Erythroblast (primary cell): Measurements from ENCODE around the gene PGAM2.
A peak's percentile ranks its signal among the peaks of the same experiment; 100 is the strongest.

Source experiments
- DNase-seq, 2 experiments: peaks; one replicate each; lab custom pipeline; 2025; lab: John Stamatoyannopoulos, UW
- GATA1 ChIP-seq: IDR thresholded peaks from 2 replicates; pipeline ENCODE4 v1.6.1; 2011; ENCODE audit warnings: low read depth, mild to moderate bottlenecking, control low read depth, low read length, moderate library complexity
- POLR2A ChIP-seq: IDR thresholded peaks from 2 replicates; pipeline ENCODE4 v1.6.1; 2011; ENCODE audit warnings: mild to moderate bottlenecking, low read length

PGAM2 gene

GRCh38 chr7:44083796-44084195, 18.4 kb upstream of the PGAM2 start:
- no peak for DNase-seq

GRCh38 chr7:44082541-44083207, 17.3 kb upstream of the PGAM2 start:
- TF ChIP-seq POLR2A (no peak), GATA1 (no peak)
- peak; percentile 92 to 93 for DNase-seq

More at GRCh38 chr7:44083796-44084195, 18.4 kb upstream of the PGAM2 start:
- TF ChIP-seq POLR2A (no peak), GATA1 (no peak)

- DNase-seq: peak; percentile 86 to 94
- TF ChIP-seq GATA1 (peak; percentile 76), POLR2A (no peak)
These were observed 15.9 kb upstream of the PGAM2 start for GRCh38 chr7:44081266-44081748.

- no peak for DNase-seq
- no peak for TF ChIP-seq POLR2A
- TF ChIP-seq GATA1: no peak
These were observed 15.4 kb upstream of the PGAM2 start for GRCh38 chr7:44080686-44081265.

- no peak for TF ChIP-seq GATA1
- TF ChIP-seq POLR2A: no peak
- DNase-seq: no peak
These were observed 14.8 kb upstream of the PGAM2 start for GRCh38 chr7:44080118-44080517.

- no peak for DNase-seq
- no peak for TF ChIP-seq GATA1
- no peak for TF ChIP-seq POLR2A
These were observed 14.1 kb upstream of the PGAM2 start for GRCh38 chr7:44079331-44080021.

- DNase-seq: no peak
- TF ChIP-seq GATA1 (no peak), POLR2A (no peak)
These were observed 13.2 kb upstream of the PGAM2 start for GRCh38 chr7:44078521-44078920.

GRCh38 chr7:44077681-44078091, 12.3 kb upstream of the PGAM2 start:
- no peak for DNase-seq
- no peak for TF ChIP-seq POLR2A
- TF ChIP-seq GATA1: no peak

GRCh38 chr7:44077061-44077460, 11.7 kb upstream of the PGAM2 start:
- no peak for DNase-seq

GRCh38 chr7:44076101-44076895, 10.9 kb upstream of the PGAM2 start:
- TF ChIP-seq POLR2A: no peak
- TF ChIP-seq GATA1: no peak

More at GRCh38 chr7:44077061-44077460, 11.7 kb upstream of the PGAM2 start:
- TF ChIP-seq POLR2A: no peak
- TF ChIP-seq GATA1: no peak

GRCh38 chr7:44075296-44076075, 10.1 kb upstream of the PGAM2 start:
- no peak for DNase-seq
- TF ChIP-seq POLR2A (no peak), GATA1 (no peak)

More at GRCh38 chr7:44076101-44076895, 10.9 kb upstream of the PGAM2 start:
- DNase-seq: no peak

- no peak for DNase-seq
- no peak for TF ChIP-seq POLR2A
- no peak for TF ChIP-seq GATA1
These were observed 9.0 kb upstream of the PGAM2 start for GRCh38 chr7:44074349-44074695.
